ENCODE measurements around the gene TNKS1BP1. TPM values are rescaled to one million over a fixed set of nuclear protein-coding genes. Genes with fewer than 3 reads are reported as not detected.

The TNKS1BP1 gene
- total and polyA plus RNA-seq, 2 of the 8 experiments (the other 6 are each of a cell fraction or from before 2014, with no cell fraction given): 50.0 to 122 TPM

GRCh38 chr11:57305523-57305922 lies 19.2 kb downstream of the TNKS1BP1 start:
- H4K8ac ChIP-seq (ENCODE audit: extremely low read depth, insufficient read depth, low read length): no peak overlapping the region
- no peak overlapping the region for H4K5ac ChIP-seq (ENCODE audit: insufficient read length, low read depth, low read length)
- H2BK20ac ChIP-seq (ENCODE audit: low read length): no peak overlapping the region
- H2AFZ ChIP-seq (ENCODE audit: low read length): no peak overlapping the region
- H2AK5ac ChIP-seq (ENCODE audit: low read depth, low read length): no peak overlapping the region
- peaks cover 20% of the 10 kb centered on the region for H3K79me1 ChIP-seq (ENCODE audit: low read depth, low read length)
- H4K91ac ChIP-seq (replicated peaks; ENCODE audit: insufficient read length, low read length): no peak overlapping the region
- H2BK12ac ChIP-seq (ENCODE audit: low read depth, low read length): no peak overlapping the region
- no peak overlapping the region for H3K14ac ChIP-seq (ENCODE audit: insufficient read length)
- POLR2A ChIA-PET (ENCODE audit: partially characterized antibody): interaction anchor here (1.2 to 45.7 kb wide), 4 partner anchors 2 to 25 kb away, joined by 4 to 1279 read pairs (median 642); partner anchors contain the start of genes P2RX3, SSRP1 and TNKS1BP1
- no peak overlapping the region for H3K56ac ChIP-seq (replicated peaks; ENCODE audit: insufficient read length, low read depth, low read length)
- no peak overlapping the region for H2BK15ac ChIP-seq (ENCODE audit: low read length)
- peaks cover 20 to 53% (median 38%) of the 10 kb centered on the region in 4 experiments for H3K36me3 ChIP-seq (ENCODE audit: control insufficient read depth in 2 of 4, insufficient read depth in 4 of 4, low read length in 3 of 4)
- DNase-seq (ENCODE audit: low read depth in 1 of 2, low spot score in 2 of 2): no peak
- CTCF ChIA-PET (ENCODE audit: partially characterized antibody): interaction anchor here (1.1 to 2.4 kb wide), 2 partner anchors 11 to 16 kb away, joined by 3 to 6 read pairs; no protein-coding TSS in a partner anchor
- no peak for FAIRE-seq
- H3K79me2 ChIP-seq (ENCODE audit: control insufficient read depth in 1 of 2, insufficient read depth in 2 of 2, low read length in 2 of 2): peaks cover 0 to 55% of the 10 kb centered on the region in 2 experiments; a peak in 2 of 4 replicates
- no peaks in the 10 kb centered on the region for H3K27me3 ChIP-seq (replicated peaks in 1 of 4; ENCODE audit: control insufficient read depth in 3 of 4, extremely low read depth in 1 of 4, insufficient read depth in 3 of 4, low read length in 3 of 4)
- H3K4me3 ChIP-seq (ENCODE audit: extremely low read depth in 1 of 4, insufficient read depth in 2 of 4, low read depth in 3 of 4, low read length in 4 of 4): no peak overlapping the region
- no peak overlapping the region for H3K4ac ChIP-seq (replicated peaks; ENCODE audit: insufficient read length, low read depth, low read length)
- peaks cover 6 to 17% of the 10 kb centered on the region in 2 experiments for H4K20me1 ChIP-seq (replicated peaks in 1 of 2; ENCODE audit: control insufficient read depth in 1 of 2, insufficient read depth in 2 of 2, low read length in 2 of 2)
- H3K23me2 ChIP-seq (ENCODE audit: low read depth, low read length): no peaks in the 10 kb centered on the region
- no peak overlapping the region for H3K4me2 ChIP-seq (ENCODE audit: insufficient read depth in 1 of 2, low read depth in 2 of 2, low read length in 2 of 2)
- 0 out of 4 replicates have a peak, but pooled peaks cover 0 to 2% of the 10 kb centered on the region in 2 experiments for H3K9me3 ChIP-seq (ENCODE audit: insufficient read depth in 2 of 2, low read depth in 1 of 2, low read length in 1 of 2)
- H3K27ac ChIP-seq (ENCODE audit: low read depth, low read length): no peak overlapping the region
- H2BK5ac ChIP-seq (ENCODE audit: low read depth, low read length): no peak overlapping the region
- no peak overlapping the region for H3K18ac ChIP-seq (ENCODE audit: extremely low read depth, low read length)
- H3K23ac ChIP-seq (ENCODE audit: insufficient read length): no peak overlapping the region
- no peak overlapping the region for H3K9ac ChIP-seq (replicated peaks in 1 of 4; ENCODE audit: extremely low read depth in 1 of 4, low read depth in 3 of 4, low read length in 3 of 4)
- H2BK120ac ChIP-seq (replicated peaks; ENCODE audit: low read depth, low read length): no peak overlapping the region
- peaks cover 0 to 10% (median 2%) of the 10 kb centered on the region in 4 experiments; a peak in 6 of 7 replicates for H3K4me1 ChIP-seq (replicated peaks in 1 of 4; ENCODE audit: control insufficient read depth in 3 of 4, insufficient read depth in 4 of 4, low read length in 3 of 4)
- 89% methylated on average over 8 of the region's 8 CpGs; no CpG with 5 or more reads in 1 of the 2 experiments for WGBS, 2 experiments (ENCODE audit: extremely low coverage in 1 of 2, insufficient coverage in 1 of 2, insufficient read length in 1 of 2, insufficient replicate concordance in 2 of 2, low coverage in 1 of 2, low lambda C conversion rate in 2 of 2, missing lambda C conversion rate in 1 of 2)
- TF ChIP-seq POLR2A (IDR thresholded peaks at IDR 0.05; ENCODE audit: control extremely low read depth in 1 of 2, low read depth in 2 of 2, low read length in 2 of 2): no peak
- TF ChIP-seq PHF8 (conservative IDR thresholded peaks at IDR 0.05; ENCODE audit: low read depth, low read length): no peak
- no peak for TF ChIP-seq CTBP2 (IDR thresholded peaks at IDR 0.05; ENCODE audit: borderline replicate concordance, insufficient read depth, insufficient read length, low read length)
- TF ChIP-seq CEBPB (IDR thresholded peaks at IDR 0.05; ENCODE audit: low read depth, low read length): no peak
- no peak for TF ChIP-seq HDAC6 (IDR thresholded peaks at IDR 0.05; ENCODE audit: low read depth, low read length)
- no peak for TF ChIP-seq JUN (IDR thresholded peaks at IDR 0.05; ENCODE audit: low read depth, low read length)
- TF ChIP-seq GTF2F1 (IDR thresholded peaks at IDR 0.05; ENCODE audit: borderline replicate concordance, low read depth, low read length): no peak
- no peak for TF ChIP-seq CBX5 (IDR thresholded peaks at IDR 0.05; ENCODE audit: low read depth, low read length)
- TF ChIP-seq POLR2AphosphoS5 (IDR thresholded peaks at IDR 0.05; ENCODE audit: low read depth, low read length): no peak
